Astrocyte of the spinal cord (primary cell): Measurements from ENCODE around the gene LRIG2.

Experiments used
- DNase-seq: peaks from one replicate; pipeline ENCODE4 v3.0.0; 2011; ENCODE audit warnings: low read depth, low spot score
- H3K4me3 ChIP-seq: 2 replicates; pipeline ENCODE4 v1.5.1; 2011; ENCODE audit warnings: low read depth, mild to moderate bottlenecking, low read length, moderate library complexity
- CTCF ChIP-seq: IDR thresholded peaks from 2 replicates; pipeline ENCODE4 v1.5.1; 2012; ENCODE audit warnings: low read depth, mild to moderate bottlenecking, low read length, inconsistent platforms
- in situ Hi-C: cut with HindIII; loops from 2 replicates; pipeline ENCODE4 v1.10.0; 2017; ENCODE audit warnings: low sequenced_read_pairs

The LRIG2 gene

DNA sequence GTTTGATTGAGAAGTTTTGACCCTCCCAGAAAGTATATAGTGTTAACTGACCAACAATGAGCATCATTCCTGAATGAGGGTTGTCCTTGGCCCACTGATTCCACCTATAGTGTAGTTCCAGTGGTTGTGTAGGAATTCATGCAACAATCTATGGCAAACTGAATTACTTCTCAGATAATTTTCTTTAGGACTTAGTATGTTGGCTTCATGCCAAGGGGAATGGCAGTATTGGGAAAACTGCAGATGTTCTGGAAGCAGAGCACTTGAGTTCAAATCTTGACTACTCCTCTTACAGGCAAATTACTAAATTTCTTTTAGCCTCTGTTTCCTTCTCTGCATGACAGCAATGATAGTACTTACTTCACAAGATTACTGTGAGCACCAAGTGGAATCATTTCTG is 65.8 kb downstream of the LRIG2 start:
- in situ Hi-C loops: no loop called here
- H3K4me3 ChIP-seq: no peak overlapping the region
- no peak for DNase-seq
- no peak for TF ChIP-seq CTCF

DNA sequence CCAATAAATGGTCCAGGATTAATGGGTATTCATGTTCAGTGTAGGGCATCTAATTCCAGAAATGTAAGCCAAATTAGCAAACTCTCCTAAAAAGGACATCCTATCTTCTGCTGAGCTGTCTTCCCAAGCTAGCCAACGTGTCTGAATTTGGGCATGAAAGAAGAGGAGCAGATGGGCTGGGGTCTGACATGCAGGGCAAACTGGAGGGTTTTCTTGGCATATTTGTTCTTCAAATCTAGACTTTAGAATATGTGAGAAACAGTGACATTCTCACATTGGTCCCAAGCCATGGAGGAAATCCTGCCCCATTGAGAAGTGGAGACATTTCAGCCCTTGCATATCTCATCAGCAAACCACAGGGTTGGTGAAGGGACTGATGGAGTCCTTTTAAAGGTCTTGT is 67.2 kb downstream of the LRIG2 start:
- H3K4me3 ChIP-seq: no peak overlapping the region
- DNase-seq: no peak
- TF ChIP-seq CTCF: no peak
- in situ Hi-C loops: no loop called here

GRCh38 chr1:113140588-113141446 is 67.8 kb downstream of the LRIG2 start:
- in situ Hi-C loops: no loop called here
- peak; percentile 80 for TF ChIP-seq CTCF
- H3K4me3 ChIP-seq: no peak overlapping the region
- peak; percentile 62 for DNase-seq

- H3K4me3 ChIP-seq: no peak overlapping the region
- no peak for TF ChIP-seq CTCF
- in situ Hi-C loops: no loop called here
- DNase-seq: peak; percentile 57
Observed at GRCh38 chr1:113141650-113142473, 68.9 kb downstream of the LRIG2 start.

- no peak for TF ChIP-seq CTCF
- H3K4me3 ChIP-seq: no peak overlapping the region
- DNase-seq: peak; percentile 73
- in situ Hi-C loops: no loop called here
Observed at GRCh38 chr1:113142791-113143190, 69.8 kb downstream of the LRIG2 start.

DNA sequence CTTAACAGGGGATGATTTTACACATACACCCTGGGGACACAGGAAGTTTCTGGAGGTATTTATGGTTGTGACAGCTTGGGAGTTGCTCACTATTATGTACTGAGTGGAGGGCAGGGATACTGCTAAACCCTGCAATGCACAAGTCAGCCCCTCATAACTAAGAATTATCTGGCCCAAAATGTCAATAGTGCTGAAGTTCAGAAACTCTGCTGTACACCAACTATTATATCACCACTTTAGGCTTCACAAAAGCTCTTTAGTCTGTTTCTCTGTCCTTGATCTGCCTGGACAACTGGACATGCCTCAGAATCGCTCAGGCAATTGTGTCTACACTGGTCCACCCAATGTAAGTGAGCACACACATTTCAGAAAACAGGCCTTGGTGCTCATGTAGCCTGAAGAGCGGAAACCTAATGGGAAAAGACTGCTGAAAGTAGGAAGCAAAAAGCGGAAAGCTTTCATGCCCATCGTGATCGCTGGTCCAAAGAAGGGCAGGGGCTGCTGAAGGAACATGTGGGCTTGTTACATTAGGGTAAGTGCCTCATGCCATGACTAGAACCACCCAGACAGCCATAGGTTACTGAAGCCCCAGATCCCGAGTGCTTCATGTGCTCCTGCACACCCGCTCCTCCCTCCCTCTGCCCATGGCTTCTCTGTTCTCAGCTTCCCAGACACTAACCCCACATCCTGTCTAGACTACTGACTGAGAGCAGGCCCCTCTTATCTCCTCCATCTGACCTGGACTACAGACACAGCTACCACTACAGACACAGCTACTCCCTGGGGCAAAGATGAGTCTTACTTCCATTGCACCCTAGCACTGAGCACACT is 73.5 kb downstream of the LRIG2 start:
- peak; percentile 32 for DNase-seq
- TF ChIP-seq CTCF: no peak
- in situ Hi-C loops: no loop called here
- H3K4me3 ChIP-seq: no peak overlapping the region
